ENCODE measurements around the gene AMIGO2.

DNA sequence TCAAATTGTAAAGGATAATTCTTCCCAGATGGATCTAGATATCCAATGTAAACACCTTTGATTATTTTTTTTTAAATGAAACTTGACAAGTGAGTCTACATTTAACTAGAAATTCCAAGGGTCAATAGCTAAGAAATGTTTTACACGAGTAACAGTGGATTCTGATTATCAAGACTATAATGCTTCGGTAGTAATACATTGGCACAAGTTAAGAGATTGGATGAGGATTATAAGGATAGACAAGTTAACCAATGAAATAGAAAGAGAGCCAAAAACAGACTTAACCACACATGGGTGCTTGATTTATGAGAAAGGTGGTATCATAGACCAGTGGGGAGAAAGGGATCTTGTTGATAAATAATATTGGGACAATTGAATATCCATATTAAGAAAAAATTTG, 40.7 kb downstream of the AMIGO2 start:
- no peak for TF ChIP-seq POLR2A (IDR thresholded peaks at IDR 0.05; ENCODE audit: low read depth, low read length)
- no peak for TF ChIP-seq POLR2AphosphoS5 (IDR thresholded peaks at IDR 0.05; ENCODE audit: low read depth, low read length)
- no peak for TF ChIP-seq TAF1 (IDR thresholded peaks at IDR 0.05; ENCODE audit: low read depth, low read length)
- no peak for TF ChIP-seq PAX5 (IDR thresholded peaks at IDR 0.05; ENCODE audit: insufficient read depth, low read length, severe bottlenecking)
- no peak for TF ChIP-seq SPI1 (IDR thresholded peaks at IDR 0.05; ENCODE audit: low read depth, low read length)
